ENCODE measurements around the gene ARRDC2.

Gene ARRDC2

GRCh38 chr19:18063463-18063862 lies 55.5 kb downstream of the ARRDC2 start:
- TF ChIP-seq CTCF (IDR thresholded peaks at IDR 0.05; ENCODE audit: insufficient read depth, low read length, poor library complexity, severe bottlenecking), result peak; percentile 5

More at GRCh38 chr19:18063463-18063862, 55.5 kb downstream of the ARRDC2 start:
- DNase-seq (ENCODE audit: extremely low read depth, insufficient read length), result no peak
- H3K27me3 ChIP-seq (replicated peaks; ENCODE audit: control insufficient read depth, insufficient read depth, low read length), result no peaks in the 10 kb centered on the region
- H3K36me3 ChIP-seq (ENCODE audit: control insufficient read depth, insufficient read depth, low read length), result peaks cover 19% of the 10 kb centered on the region
- H3K4me3 ChIP-seq (replicated peaks; ENCODE audit: low read depth, low read length), result no peak overlapping the region
